ENCODE measurements around the gene AMH.

The AMH gene

GRCh38 chr19:2251106-2252054 is 2.3 kb downstream of the AMH start:
- DNase-seq, result no peak

GRCh38 chr19:2252055-2252796 is 3.1 kb downstream of the AMH start:
- DNase-seq, result no peak

GRCh38 chr19:2252797-2253105 is 3.6 kb downstream of the AMH start:
- no peak for DNase-seq

GRCh38 chr19:2253106-2254063 is 4.3 kb downstream of the AMH start:
- peak in 1 of 5 donors; percentile 37 for DNase-seq

GRCh38 chr19:2254064-2254872 is 5.1 kb downstream of the AMH start:
- DNase-seq, result no peak

GRCh38 chr19:2255112-2255845 is 6.2 kb downstream of the AMH start:
- DNase-seq, result no peak

GRCh38 chr19:2255982-2256685 is 7.0 kb downstream of the AMH start, which contains the start of gene JSRP1:
JSRP1 (minus strand) TSS chr19:2256417; CDS start chr19:2255314, 1,103 bp downstream.
- no peak for DNase-seq

GRCh38 chr19:2259336-2259735 is 10.2 kb downstream of the AMH start:
- DNase-seq, result no peak

- DNase-seq, result peak in 1 of 5 donors; percentile 47
Observed at GRCh38 chr19:2260341-2260805, 11.2 kb downstream of the AMH start.

GRCh38 chr19:2261438-2262172 is 12.5 kb downstream of the AMH start:
- DNase-seq, result peak in 3 of 5 donors; percentile 41 to 65 (median 44)

- no peak for DNase-seq
Observed at GRCh38 chr19:2266183-2266993, 17.3 kb downstream of the AMH start.

- no peak for DNase-seq
Observed at GRCh38 chr19:2268480-2268830, 19.3 kb downstream of the AMH start.

GRCh38 chr19:2268861-2269243 is 19.7 kb downstream of the AMH start:
- DNase-seq, result no peak

GRCh38 chr19:2269244-2270156 is 20.4 kb downstream of the AMH start:
- DNase-seq, result peak; percentile 97 to 98 (median 97)

- peak in 2 of 5 donors; percentile 44 to 45 for DNase-seq
Observed at GRCh38 chr19:2270157-2270422, 21.0 kb downstream of the AMH start.

GRCh38 chr19:2270423-2271233 is 21.5 kb downstream of the AMH start:
- DNase-seq, result peak; percentile 42 to 79 (median 56)

All from T-helper 1 cell (primary cell).